H1 (cell line): ENCODE results near the gene NFAM1. TPM values are rescaled to one million over a fixed set of nuclear protein-coding genes. Genes with fewer than 3 reads are reported as not detected.

Experiments
- CTCF ChIA-PET: fragments of 300-600 bp; sonication (Branson Sonifier 250); formaldehyde crosslinking; loops from one replicate; lab custom pipeline; 2021; ENCODE audit not compliant: partially characterized antibody; lab: Charles Lee
- POLR2A ChIA-PET: fragments of 300-600 bp; sonication (Branson Sonifier 250); formaldehyde crosslinking; loops from one replicate; lab custom pipeline; 2021; ENCODE audit warnings: inconsistent platforms; ENCODE audit not compliant: partially characterized antibody; lab: Charles Lee
- DNase-seq, 2 experiments: peaks; one replicate each; pipeline versions ENCODE4 v3.0.0 to v3.0.0-alpha.2; 2010 to 2022; ENCODE audit warnings: low spot score in 2 of 2, low read depth in 1 of 2, mixed read lengths in 1 of 2
- FAIRE-seq: peaks from 2 replicates; lab custom pipeline; 2011; peaks lifted over from hg19 to GRCh38; lab: Jason Lieb, UNC
- H2AFZ ChIP-seq: 2 replicates; pipeline ENCODE4 v1.8.1; 2012; ENCODE audit warnings: low read length, inconsistent platforms
- H2AK5ac ChIP-seq: 2 replicates; pipeline ENCODE4 v1.6.1; 2013; ENCODE audit warnings: low read depth, low read length
- H2BK120ac ChIP-seq: replicated peaks from 2 replicates; pipeline ENCODE3; 2013; ENCODE audit warnings: low read depth, low read length, inconsistent platforms
- H2BK12ac ChIP-seq: 2 replicates; pipeline ENCODE4 v1.6.1; 2013; ENCODE audit warnings: low read depth, low read length
- H2BK15ac ChIP-seq: 2 replicates; pipeline ENCODE4 v1.6.1; 2013; ENCODE audit warnings: low read length
- H2BK20ac ChIP-seq: 2 replicates; pipeline ENCODE4 v1.6.1; 2013; ENCODE audit warnings: low read length
- H2BK5ac ChIP-seq: 2 replicates; pipeline ENCODE4 v1.6.1; 2013; ENCODE audit warnings: low read depth, low read length
- H3K14ac ChIP-seq: 2 replicates; pipeline ENCODE4 v1.6.1; 2013; ENCODE audit warnings: inconsistent platforms; ENCODE audit not compliant: insufficient read length
- H3K18ac ChIP-seq: 2 replicates; pipeline ENCODE4 v1.6.1; 2013; ENCODE audit warnings: low read length; ENCODE audit errors: extremely low read depth
- H3K23ac ChIP-seq: 2 replicates; pipeline ENCODE4 v1.6.1; 2013; ENCODE audit warnings: inconsistent platforms; ENCODE audit not compliant: insufficient read length
- H3K23me2 ChIP-seq: 2 replicates; pipeline ENCODE4 v1.6.1; 2013; ENCODE audit warnings: low read depth, low read length
- H3K27ac ChIP-seq: 2 replicates; pipeline ENCODE4 v1.6.1; 2011; ENCODE audit warnings: low read depth, low read length, inconsistent platforms
- H3K27me3 ChIP-seq, 4 experiments: replicated peaks in 1 of 4; 1 replicate in 1 of 4; 2 replicates in 3 of 4; pipeline versions ENCODE4 v1.6.1 to v1.8.1; 2011 to 2013; ENCODE audit warnings: low read length in 3 of 4, mild to moderate bottlenecking in 3 of 4, inconsistent platforms in 2 of 4, mixed read lengths in 2 of 4, moderate library complexity in 1 of 4; ENCODE audit not compliant: control insufficient read depth in 3 of 4, insufficient read depth in 3 of 4; ENCODE audit errors: extremely low read depth in 1 of 4
- H3K36me3 ChIP-seq, 4 experiments: 2 replicates each; pipeline versions ENCODE4 v1.6.1 to v1.8.1; 2011 to 2013; ENCODE audit warnings: mild to moderate bottlenecking in 4 of 4, low read length in 3 of 4, moderate library complexity in 2 of 4, control low read depth in 1 of 4, inconsistent platforms in 1 of 4; ENCODE audit not compliant: insufficient read depth in 4 of 4, control insufficient read depth in 2 of 4
- H3K4ac ChIP-seq: replicated peaks from 2 replicates; pipeline ENCODE3; 2013; ENCODE audit warnings: low read length, low read depth, mixed read lengths, inconsistent platforms; ENCODE audit not compliant: insufficient read length
- H3K4me1 ChIP-seq, 4 experiments: replicated peaks in 1 of 4; 1 replicate in 1 of 4; 2 replicates in 3 of 4; pipeline versions ENCODE4 v1.6.1 to v1.8.1; 2011 to 2013; ENCODE audit warnings: low read length in 3 of 4, inconsistent platforms in 2 of 4, mixed read lengths in 1 of 4; ENCODE audit not compliant: insufficient read depth in 4 of 4, control insufficient read depth in 3 of 4
- H3K4me2 ChIP-seq, 2 experiments: 2 replicates each; pipeline versions ENCODE4 v1.6.1 to v1.8.1; 2011 to 2013; ENCODE audit warnings: low read depth in 2 of 2, low read length in 2 of 2, control low read depth in 1 of 2, inconsistent platforms in 1 of 2, mild to moderate bottlenecking in 1 of 2; ENCODE audit not compliant: insufficient read depth in 1 of 2
- H3K4me3 ChIP-seq, 4 experiments: fragments of 200-600, 300-600 bp in 1 of 4; sonication (generic), shearing (Covaris generic), sonication (Bioruptor Twin) in 1 of 4; 2 replicates each; pipeline versions ENCODE4 v1.5.1 to v1.8.1; 2011 to 2016; ENCODE audit warnings: low read length in 4 of 4, low read depth in 3 of 4, control low read depth in 2 of 4, inconsistent platforms in 2 of 4, mild to moderate bottlenecking in 2 of 4, mixed read lengths in 1 of 4, moderate library complexity in 1 of 4; ENCODE audit not compliant: insufficient read depth in 2 of 4; ENCODE audit errors: extremely low read depth in 1 of 4
- H3K56ac ChIP-seq: replicated peaks from 2 replicates; pipeline ENCODE3; 2013; ENCODE audit warnings: low read depth, mild to moderate bottlenecking, mixed read lengths, low read length, inconsistent platforms; ENCODE audit not compliant: insufficient read length
- H3K79me1 ChIP-seq: 2 replicates; pipeline ENCODE4 v1.6.1; 2013; ENCODE audit warnings: low read depth, low read length, control low read depth
- H3K79me2 ChIP-seq, 2 experiments: 2 replicates each; pipeline versions ENCODE4 v1.6.1 to v1.8.1; 2012 to 2013; ENCODE audit warnings: low read length in 2 of 2, mild to moderate bottlenecking in 2 of 2, inconsistent platforms in 1 of 2; ENCODE audit not compliant: insufficient read depth in 2 of 2, control insufficient read depth in 1 of 2
- H3K9ac ChIP-seq, 4 experiments: replicated peaks in 1 of 4; 1 replicate in 1 of 4; 2 replicates in 3 of 4; pipeline versions ENCODE4 v1.6.1 to v1.8.1; 2011 to 2013; ENCODE audit warnings: low read depth in 3 of 4, low read length in 3 of 4, control low read depth in 2 of 4, mild to moderate bottlenecking in 2 of 4, moderate library complexity in 2 of 4, inconsistent platforms in 1 of 4; ENCODE audit errors: extremely low read depth in 1 of 4
- H3K9me3 ChIP-seq, 2 experiments: 2 replicates each; pipeline versions ENCODE4 v1.6.1 to v1.8.1; 2012 to 2013; ENCODE audit warnings: mild to moderate bottlenecking in 2 of 2, moderate library complexity in 2 of 2, control low read depth in 1 of 2, inconsistent platforms in 1 of 2, low read depth in 1 of 2, low read length in 1 of 2, mixed read lengths in 1 of 2; ENCODE audit not compliant: insufficient read depth in 2 of 2
- H4K20me1 ChIP-seq, 2 experiments: replicated peaks in 1 of 2; 2 replicates each; pipeline versions ENCODE3 to v1.8.1; 2011 to 2013; ENCODE audit warnings: inconsistent platforms in 2 of 2, low read length in 2 of 2, mild to moderate bottlenecking in 1 of 2; ENCODE audit not compliant: insufficient read depth in 2 of 2, control insufficient read depth in 1 of 2
- H4K5ac ChIP-seq: 2 replicates; pipeline ENCODE4 v1.6.1; 2013; ENCODE audit warnings: low read length, low read depth, mixed read lengths, inconsistent platforms; ENCODE audit not compliant: insufficient read length
- H4K8ac ChIP-seq: 2 replicates; pipeline ENCODE4 v1.8.0; 2013; ENCODE audit warnings: mild to moderate bottlenecking, moderate library complexity, low read length, inconsistent platforms; ENCODE audit not compliant: insufficient read depth; ENCODE audit errors: extremely low read depth
- H4K91ac ChIP-seq: replicated peaks from 2 replicates; pipeline ENCODE3; 2013; ENCODE audit warnings: low read length, mixed read lengths, inconsistent platforms; ENCODE audit not compliant: insufficient read length
- KDM1A ChIP-seq: fragments of 200-600, 300-600 bp; sonication (generic); IDR thresholded peaks from 2 replicates; pipeline ENCODE4 v1.7.1; 2016; ENCODE audit warnings: mild to moderate bottlenecking, low read length, borderline replicate concordance
- RAD21 ChIP-seq, 2 experiments: IDR thresholded peaks in 1 of 2; conservative IDR thresholded peaks in 1 of 2; 2 replicates each; pipeline ENCODE4 v1.6.1; 2011; ENCODE audit warnings: low read depth in 2 of 2, low read length in 2 of 2, improper control_type of control experiment in 1 of 2, inconsistent platforms in 1 of 2, mild to moderate bottlenecking in 1 of 2, moderate library complexity in 1 of 2
- WGBS, 2 experiments: shearing (Covaris generic) in 1 of 2; methylation state at CpG; one replicate each; pipeline versions ENCODE4 v1.1.6 to v1.1.7; 2013 to 2015; ENCODE audit warnings: low lambda C conversion rate in 2 of 2, mixed read lengths in 2 of 2, inconsistent platforms in 1 of 2, low coverage in 1 of 2, missing lambda C conversion rate in 1 of 2; ENCODE audit not compliant: insufficient replicate concordance in 2 of 2, insufficient coverage in 1 of 2, insufficient read length in 1 of 2; ENCODE audit errors: extremely low coverage in 1 of 2, missing lambda C conversion rate in 1 of 2; 5-methylcytosine and 5-hydroxymethylcytosine counted together
- polyA plus RNA-seq, 7 experiments: library from polyadenylated mRNA; depleted of rRNA in 3 of 7; stranded (reverse) in 5 of 7; unstranded in 2 of 7; fragments of >200 nt in 5 of 7; fragments of 200-250 nt in 2 of 7; gene quantifications; 1 replicate in 5 of 7; 2 replicates in 1 of 7; 4 replicates in 1 of 7; pipeline versions ENCODE4 v1.2.1 to v1.2.3, GENCODE V29; 2011 to 2013; ENCODE audit warnings: missing spikeins in 2 of 7, mixed read lengths in 2 of 7
- total RNA-seq: library from RNA; stranded (reverse); fragmentation: NEBNext Ultra II Directional; extraction: Animal tissue kit (Norgen Biotek cat#: 25700); gene quantifications from 2 replicates; pipeline ENCODE4 v1.2.1, GENCODE V29; 2021

NFAM1 gene
- total and polyA plus RNA-seq, 2 of the 8 experiments (the other 6 are each of a cell fraction or from before 2014, with no cell fraction given): 0.62 to 0.73 TPM

DNA sequence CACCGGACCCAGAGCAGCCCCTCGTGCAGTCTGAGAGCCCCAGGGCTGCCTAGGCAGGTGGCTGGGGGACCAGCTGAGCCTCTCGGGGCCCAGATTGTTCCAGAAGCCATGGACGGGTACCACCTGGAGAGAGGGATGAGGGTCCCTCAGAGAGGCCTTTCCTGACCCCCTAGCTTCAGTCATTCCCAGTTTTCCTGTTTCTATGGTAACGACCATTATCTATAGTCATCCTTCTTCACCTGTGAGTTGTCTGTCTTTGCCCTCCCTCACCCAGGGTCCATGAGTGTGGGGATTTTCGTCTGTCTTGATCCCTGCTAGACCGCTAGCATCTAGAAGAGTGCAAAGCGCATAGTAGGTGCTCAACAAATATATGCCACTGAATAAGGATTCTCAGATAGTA, 85.5 kb downstream of the NFAM1 start:
- ChIA-PET POLR2A (interaction anchor here (1.9 kb wide), 1 partner anchor 13 kb away, joined by 6 read pairs; no protein-coding TSS in a partner anchor), CTCF (interaction anchor here (0.7 to 3.7 kb wide), 17 partner anchors 12 to 234 kb away, joined by 3 to 22 read pairs (median 4); partner anchors contain the start of gene NFAM1)

More for the DNA sequence above, 85.5 kb downstream of the NFAM1 start:
- H2BK20ac ChIP-seq: peak overlapping the region; percentile 75; the same call in 1 of the 2 replicates
- no peak overlapping the region for H2AK5ac ChIP-seq
- no peaks in the 10 kb centered on the region for H3K79me1 ChIP-seq
- no peak overlapping the region for H3K56ac ChIP-seq
- H2BK5ac ChIP-seq: no peak overlapping the region
- H2BK15ac ChIP-seq: no peak overlapping the region; the same call in 1 of the 2 replicates
- H3K23ac ChIP-seq: no peak overlapping the region
- no peak overlapping the region for H4K5ac ChIP-seq
- no peak overlapping the region for H3K14ac ChIP-seq
- no peaks in the 10 kb centered on the region for H3K9me3 ChIP-seq
- no peaks in the 10 kb centered on the region for H3K79me2 ChIP-seq
- H3K4me1 ChIP-seq: peaks cover 3 to 23% (median 17%) of the 10 kb centered on the region in 4 experiments; a peak in 6 of 7 replicates
- H3K18ac ChIP-seq: no peak overlapping the region
- no peak overlapping the region for H3K4me3 ChIP-seq
- no peak overlapping the region for H2BK120ac ChIP-seq
- H3K9ac ChIP-seq: no peak overlapping the region
- H3K4ac ChIP-seq: no peak overlapping the region
- no peak overlapping the region for H3K27ac ChIP-seq
- H3K4me2 ChIP-seq: no peak overlapping the region
- peaks cover 0 to 17% (median 11%) of the 10 kb centered on the region in 4 experiments; a peak in 5 of 7 replicates for H3K27me3 ChIP-seq
- H4K91ac ChIP-seq: no peak overlapping the region
- H3K36me3 ChIP-seq: no peaks in the 10 kb centered on the region
- peaks cover 2% of the 10 kb centered on the region; the same call in 1 of the 2 replicates for H3K23me2 ChIP-seq
- FAIRE-seq (no peak), DNase-seq (no peak)
- H2BK12ac ChIP-seq: no peak overlapping the region
- H4K20me1 ChIP-seq: no peaks in the 10 kb centered on the region
- TF ChIP-seq RAD21 (IDR thresholded peaks at IDR 0.05 in 1 of 2, conservative IDR thresholded peaks at IDR 0.05 in 1 of 2; ENCODE audit: low read depth in 2 of 2, low read length in 2 of 2): peak in 1 of 2 experiments; percentile 18; a peak in 1 of 4 replicates
- no peak for TF ChIP-seq KDM1A
- no peak overlapping the region for H4K8ac ChIP-seq
- 80% methylated on average over 8 of the region's 8 CpGs; no CpG with 5 or more reads in 1 of the 2 experiments for WGBS, 2 experiments
- H2AFZ ChIP-seq: no peak overlapping the region
